Measurements from ENCODE around the gene CACNA2D2. TPM values are rescaled to one million over a fixed set of nuclear protein-coding genes. Genes with fewer than 3 reads are reported as not detected.
A peak's percentile ranks its signal among the peaks of the same experiment; 100 is the strongest.

Gene CACNA2D2
- total and polyA plus RNA-seq, 2 of the 4 experiments (the other 2 are of a cell fraction): 0.15 TPM; not detected in 1

GRCh38 chr3:50350527-50351322, 152.7 kb downstream of the CACNA2D2 start, which contains the start of the genes CYB561D2 and NPRL2 (continued):
- TF ChIP-seq BHLHE40 (IDR thresholded peaks at IDR 0.05; ENCODE audit: low read depth, low read length): no peak
- TF ChIP-seq RFX5 (IDR thresholded peaks at IDR 0.05; ENCODE audit: low read depth, low read length): 0 out of 2 replicates have a peak, but pooled peaks have one; percentile 4
- no peak for TF ChIP-seq CEBPB (IDR thresholded peaks at IDR 0.05; ENCODE audit: low read depth, low read length)

DNA sequence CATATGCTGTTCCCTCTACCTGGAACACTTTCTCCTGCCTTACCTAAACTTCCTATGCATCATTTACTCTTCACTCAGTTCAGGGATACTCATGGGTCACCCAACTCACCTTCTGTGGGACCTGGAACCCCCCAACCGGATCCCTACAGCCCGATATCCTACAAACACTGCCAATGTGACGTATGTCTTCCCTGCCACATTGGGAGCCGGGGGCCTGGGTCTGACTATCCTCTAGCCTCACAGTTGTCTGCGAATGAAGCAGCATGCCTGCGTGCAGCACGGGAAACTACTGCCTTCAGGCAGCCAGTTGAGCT, 153.3 kb downstream of the CACNA2D2 start:
- Histone ChIP-seq H3K9me1 (ENCODE audit: insufficient read depth, low read length) (peaks cover 4% of the 10 kb centered on the region; the same call in 1 of the 2 replicates), H4K5ac (ENCODE audit: low read depth, low read length) (peak overlapping the region; percentile 52), H3K79me1 (ENCODE audit: low read depth in 1 of 2, low read length in 2 of 2) (peaks cover 23 to 42% of the 10 kb centered on the region in 2 experiments), H4K20me1 (ENCODE audit: insufficient read depth, low read length) (peaks cover 17% of the 10 kb centered on the region), H2BK15ac (ENCODE audit: low read depth, low read length) (no peak overlapping the region), H3K9me3 (ENCODE audit: control insufficient read depth, insufficient read depth, low read length) (no peaks in the 10 kb centered on the region), H4K91ac (ENCODE audit: insufficient read depth, low read depth, low read length) (peak overlapping the region; percentile 26), H3K27me3 (ENCODE audit: control insufficient read depth, insufficient read depth, low read length) (no peaks in the 10 kb centered on the region), H3K18ac (ENCODE audit: low read depth, low read length) (no peak overlapping the region), H3K4me3 (ENCODE audit: insufficient read depth, low read depth, low read length) (peak overlapping the region; percentile 73), H2AK9ac (replicated peaks; ENCODE audit: low read depth, low read length, poor library complexity) (peak overlapping the region; percentile 90), H3K4ac (ENCODE audit: low read depth, low read length) (peak overlapping the region; percentile 46), H2AFZ (replicated peaks; ENCODE audit: low read length, poor library complexity) (peak overlapping the region; percentile 93), H3K4me1 (ENCODE audit: control insufficient read depth, insufficient read depth, low read length) (peaks cover 11% of the 10 kb centered on the region), H4K8ac (ENCODE audit: low read depth in 2 of 2, low read length in 2 of 2) (peak overlapping the region; percentile 72 to 88; a peak in 3 of 4 replicates), H3K14ac (replicated peaks; ENCODE audit: low read depth, low read length) (peak overlapping the region; percentile 62), H3K27ac (ENCODE audit: insufficient read depth, low read length) (peak overlapping the region; percentile 49), H2AK5ac (ENCODE audit: low read depth, low read length) (peak overlapping the region; percentile 39), H3K4me2 (ENCODE audit: low read depth, low read length) (peak overlapping the region; percentile 88), H3K9ac (ENCODE audit: low read depth, low read length) (peak overlapping the region; percentile 77), H3K23ac (ENCODE audit: low read depth, low read length) (peak overlapping the region; percentile 57; the same call in 1 of the 2 replicates), H2BK120ac (ENCODE audit: low read depth, low read length) (no peak overlapping the region), H2BK5ac (ENCODE audit: low read depth, low read length, poor library complexity, severe bottlenecking) (peak overlapping the region; percentile 44), H3K56ac (ENCODE audit: extremely low read depth, insufficient read depth, low read length) (peak overlapping the region; percentile 41; the same call in 1 of the 2 replicates), H3K36me3 (ENCODE audit: control insufficient read depth, insufficient read depth, low read length) (peaks cover 30% of the 10 kb centered on the region), H2BK20ac (ENCODE audit: low read depth, low read length) (no peak overlapping the region)
- intact Hi-C loops (cut with micrococcal nuclease): no loop called here
- ChIA-PET POLR2A (ENCODE audit: unreplicated experiment) (interaction anchor here (0.8 kb wide), 1 partner anchor 10 kb away, joined by 4 read pairs; the partner anchor contains the start of gene RASSF1), CTCF (interaction anchor here (1.2 kb wide), 1 partner anchor 192 kb away, joined by 5 read pairs; no protein-coding TSS in a partner anchor)
- DNase-seq (no peak), ATAC-seq (ENCODE audit: low read depth) (no peak; the same call in 1 of the 2 replicates)
- 6% methylated on average over 7 of the region's 7 CpGs; no CpG with 5 or more reads in 1 of the 2 experiments for WGBS, 2 experiments (ENCODE audit: extremely low coverage in 2 of 2, insufficient read length in 1 of 2)
- in situ Hi-C loops (cut with MboI; ENCODE audit: low sequenced_read_pairs): no loop called here
- dilution Hi-C loops (cut with HindIII; ENCODE audit: low sequenced_read_pairs, unreplicated experiment): no loop called here
- no TSS peak for BruUV-seq (replicated peaks)
- no peak for TF ChIP-seq MXI1 (IDR thresholded peaks at IDR 0.05; ENCODE audit: borderline replicate concordance, low read depth, low read length)
- no peak for TF ChIP-seq SMC3 (IDR thresholded peaks at IDR 0.05; ENCODE audit: low read depth, low read length)
- no peak for TF ChIP-seq MAFK (IDR thresholded peaks at IDR 0.05; ENCODE audit: low read depth, low read length)
- TF ChIP-seq, protein P1, sequence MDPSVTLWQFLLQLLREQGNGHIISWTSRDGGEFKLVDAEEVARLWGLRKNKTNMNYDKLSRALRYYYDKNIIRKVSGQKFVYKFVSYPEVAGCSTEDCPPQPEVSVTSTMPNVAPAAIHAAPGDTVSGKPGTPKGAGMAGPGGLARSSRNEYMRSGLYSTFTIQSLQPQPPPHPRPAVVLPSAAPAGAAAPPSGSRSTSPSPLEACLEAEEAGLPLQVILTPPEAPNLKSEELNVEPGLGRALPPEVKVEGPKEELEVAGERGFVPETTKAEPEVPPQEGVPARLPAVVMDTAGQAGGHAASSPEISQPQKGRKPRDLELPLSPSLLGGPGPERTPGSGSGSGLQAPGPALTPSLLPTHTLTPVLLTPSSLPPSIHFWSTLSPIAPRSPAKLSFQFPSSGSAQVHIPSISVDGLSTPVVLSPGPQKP (IDR thresholded peaks at IDR 0.05; ENCODE audit: borderline replicate concordance, low read depth, low read length): no peak
- TF ChIP-seq, protein P2, sequence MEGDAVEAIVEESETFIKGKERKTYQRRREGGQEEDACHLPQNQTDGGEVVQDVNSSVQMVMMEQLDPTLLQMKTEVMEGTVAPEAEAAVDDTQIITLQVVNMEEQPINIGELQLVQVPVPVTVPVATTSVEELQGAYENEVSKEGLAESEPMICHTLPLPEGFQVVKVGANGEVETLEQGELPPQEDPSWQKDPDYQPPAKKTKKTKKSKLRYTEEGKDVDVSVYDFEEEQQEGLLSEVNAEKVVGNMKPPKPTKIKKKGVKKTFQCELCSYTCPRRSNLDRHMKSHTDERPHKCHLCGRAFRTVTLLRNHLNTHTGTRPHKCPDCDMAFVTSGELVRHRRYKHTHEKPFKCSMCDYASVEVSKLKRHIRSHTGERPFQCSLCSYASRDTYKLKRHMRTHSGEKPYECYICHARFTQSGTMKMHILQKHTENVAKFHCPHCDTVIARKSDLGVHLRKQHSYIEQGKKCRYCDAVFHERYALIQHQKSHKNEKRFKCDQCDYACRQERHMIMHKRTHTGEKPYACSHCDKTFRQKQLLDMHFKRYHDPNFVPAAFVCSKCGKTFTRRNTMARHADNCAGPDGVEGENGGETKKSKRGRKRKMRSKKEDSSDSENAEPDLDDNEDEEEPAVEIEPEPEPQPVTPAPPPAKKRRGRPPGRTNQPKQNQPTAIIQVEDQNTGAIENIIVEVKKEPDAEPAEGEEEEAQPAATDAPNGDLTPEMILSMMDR (conservative IDR thresholded peaks at IDR 0.05; ENCODE audit: low read depth, low read length): no peak
- no peak for TF ChIP-seq POLR2A (IDR thresholded peaks at IDR 0.05; ENCODE audit: low read depth, low read length)
- TF ChIP-seq CEBPB (IDR thresholded peaks at IDR 0.05; ENCODE audit: low read depth, low read length): no peak
- no peak for TF ChIP-seq MAZ (IDR thresholded peaks at IDR 0.05; ENCODE audit: borderline replicate concordance, low read depth, low read length)
- no peak for TF ChIP-seq RFX5 (IDR thresholded peaks at IDR 0.05; ENCODE audit: low read depth, low read length)
- no peak for TF ChIP-seq USF2 (IDR thresholded peaks at IDR 0.05; ENCODE audit: low read depth, low read length)
